K562 (cell line): Measurements from ENCODE around the gene ADAM33. TPM values are rescaled to one million over a fixed set of nuclear protein-coding genes. Genes with fewer than 3 reads are reported as not detected.

ENCODE experiments used
- ATAC-seq: fragments of 200-7000 bp; cut with Tn5 transposase; 3 replicates; pipeline ENCODE4 v1.9.1; 2020; ENCODE audit warnings: moderate library complexity
- BruUV-seq: library from RNA; stranded (reverse); fragments of 400-500 nt; replicated peaks from 2 replicates; lab custom pipeline; 2021; lab: Mats Ljungman, UMichigan
- CTCF ChIA-PET: fragments of 300-600 bp; formaldehyde crosslinking; extraction: SDS; loops from one replicate; lab custom pipeline; 2021; ENCODE audit warnings: low intra/inter-chr PET ratio; lab: Yijun Ruan, JAX
- POLR2A ChIA-PET: fragments of 300-600, 350-650 bp; sonication (Branson Sonifier 250); formaldehyde crosslinking; extraction: SDS; loops from one replicate; lab custom pipeline; 2021; ENCODE audit warnings: antibody characterized with exemption, inconsistent platforms; lab: Yijun Ruan, JAX
- DNase-seq, 4 experiments: peaks; one replicate each; pipeline versions ENCODE4 v3.0.0 to v3.0.0-alpha.2; 2011 to 2018; ENCODE audit warnings: low spot score in 3 of 4, mixed read lengths in 3 of 4; ENCODE audit errors: extremely low read depth in 1 of 4
- FAIRE-seq: peaks from 2 replicates; lab custom pipeline; 2011; peaks lifted over from hg19 to GRCh38; lab: Jason Lieb, UNC
- H2AFZ ChIP-seq: 2 replicates; pipeline ENCODE4 v1.6.0; 2011; ENCODE audit warnings: low read depth, low read length, control low read depth, inconsistent platforms
- H3K27ac ChIP-seq: fragments of 200-600 bp; 3 replicates; pipeline ENCODE4 v1.8.0; 2011; ENCODE audit warnings: low read depth, mild to moderate bottlenecking, control low read depth, inconsistent platforms, low read length, moderate library complexity, mixed read lengths; ENCODE audit errors: extremely low read depth
- H3K27me3 ChIP-seq, 2 experiments: fragments of 300-600 bp in 1 of 2; 2 replicates in 1 of 2; 3 replicates in 1 of 2; pipeline versions ENCODE4 v1.6.0 to v1.8.0; 2011; ENCODE audit warnings: inconsistent platforms in 2 of 2, low read length in 2 of 2, mild to moderate bottlenecking in 1 of 2, mixed read lengths in 1 of 2, moderate library complexity in 1 of 2; ENCODE audit not compliant: control insufficient read depth in 2 of 2, insufficient read depth in 2 of 2
- H3K36me3 ChIP-seq: fragments of 300-600 bp; 3 replicates; pipeline ENCODE4 v1.8.0; 2011; ENCODE audit warnings: mild to moderate bottlenecking, low read length, inconsistent platforms; ENCODE audit not compliant: control insufficient read depth, insufficient read depth
- H3K4me1 ChIP-seq, 2 experiments: fragments of 200-600 bp in 1 of 2; replicated peaks in 1 of 2; 2 replicates in 1 of 2; 3 replicates in 1 of 2; pipeline versions ENCODE4 v1.5.1 to v1.8.0; 2011; ENCODE audit warnings: inconsistent platforms in 2 of 2, low read length in 2 of 2, mild to moderate bottlenecking in 1 of 2, mixed read lengths in 1 of 2, moderate library complexity in 1 of 2; ENCODE audit not compliant: control insufficient read depth in 2 of 2, insufficient read depth in 2 of 2
- H3K4me2 ChIP-seq: 2 replicates; pipeline ENCODE4 v1.6.1; 2011; ENCODE audit warnings: low read length, control low read depth, inconsistent platforms, mixed read lengths; ENCODE audit not compliant: insufficient read depth
- H3K4me3 ChIP-seq: fragments of 200-600 bp; sonication (generic), shearing (Covaris generic); 2 replicates; pipeline ENCODE4 v1.5.1; 2016; ENCODE audit warnings: control low read depth, inconsistent platforms
- H3K79me2 ChIP-seq: fragments of 200-600 bp; 3 replicates; pipeline ENCODE4 v1.8.0; 2011; ENCODE audit warnings: low read length, inconsistent platforms; ENCODE audit not compliant: control insufficient read depth, insufficient read depth
- H3K9ac ChIP-seq, 2 experiments: 2 replicates each; pipeline versions ENCODE4 v1.6.0 to v1.6.1; 2011; ENCODE audit warnings: low read depth in 2 of 2, low read length in 2 of 2, control low read depth in 1 of 2, inconsistent platforms in 1 of 2, mild to moderate bottlenecking in 1 of 2, mixed read lengths in 1 of 2; ENCODE audit not compliant: insufficient read depth in 1 of 2
- H3K9me1 ChIP-seq: one replicate; pipeline ENCODE4 v1.6.0; 2011; ENCODE audit warnings: inconsistent platforms, mild to moderate bottlenecking, low read length, moderate library complexity; ENCODE audit not compliant: control insufficient read depth, insufficient read depth
- H3K9me3 ChIP-seq: replicated peaks from 2 replicates; pipeline ENCODE4 v1.5.1; 2011; ENCODE audit warnings: low read depth, low read length, inconsistent platforms; ENCODE audit not compliant: control insufficient read depth, insufficient read depth
- H4K20me1 ChIP-seq: replicated peaks from 2 replicates; pipeline ENCODE4 v1.6.1; 2011; ENCODE audit warnings: low read length, inconsistent platforms, mixed read lengths; ENCODE audit not compliant: control insufficient read depth, insufficient read depth
- BRF1 ChIP-seq: IDR thresholded peaks from 3 replicates; pipeline ENCODE4 v1.6.1; 2011; ENCODE audit warnings: borderline replicate concordance, mild to moderate bottlenecking; ENCODE audit not compliant: insufficient read length; ENCODE audit errors: extremely low read depth
- CHD7 ChIP-seq: fragments of 200-600 bp; sonication (generic); IDR thresholded peaks from one replicate; pipeline ENCODE4 v1.6.1; 2012; ENCODE audit warnings: mild to moderate bottlenecking, low read depth, low read length, inconsistent platforms
- HIVEP1 ChIP-seq: fragments of 250-450 bp; sonication (Bioruptor Pico); IDR thresholded peaks from 2 replicates; pipeline ENCODE4 v1.4.0; 2020; ENCODE audit warnings: mild to moderate bottlenecking
- HMBOX1 ChIP-seq: sonication (generic); IDR thresholded peaks from 2 replicates; pipeline ENCODE4 v1.6.1; 2016
- MEIS2 ChIP-seq: fragments of 450-650 bp; IDR thresholded peaks from 2 replicates; pipeline ENCODE4 v1.6.1; 2014; ENCODE audit warnings: mild to moderate bottlenecking; ENCODE audit not compliant: partially characterized antibody
- ZNF3 ChIP-seq: fragments of 250-450 bp; sonication (Bioruptor Pico); IDR thresholded peaks from 2 replicates; pipeline ENCODE4 v1.5.0; 2021; ENCODE audit warnings: mild to moderate bottlenecking, moderate library complexity
- ZNF57 ChIP-seq: fragments of 450-650 bp; formaldehyde crosslinking; IDR thresholded peaks from 2 replicates; pipeline ENCODE4 v1.4.0; 2020; ENCODE audit warnings: mild to moderate bottlenecking, moderate library complexity
- WGBS: fragments of 100-300 bp; shearing (Covaris generic); methylation state at CpG from one replicate; pipeline ENCODE4 v1.1.6; 2016; ENCODE audit warnings: low coverage, mixed read lengths; ENCODE audit not compliant: insufficient coverage; ENCODE audit errors: missing lambda C conversion rate; 5-methylcytosine and 5-hydroxymethylcytosine counted together
- in situ Hi-C: fragments of 300-500 bp; cut with MboI; formaldehyde crosslinking; loops from 4 replicates; pipeline ENCODE4 v1.15.0; 2018; ENCODE audit warnings: inconsistent platforms, mixed read lengths
- intact Hi-C: fragments of 100-400 bp; cut with micrococcal nuclease; formaldehyde crosslinking; loops from 2 replicates; pipeline ENCODE4 v1.14.2; 2022
- polyA plus RNA-seq, 8 experiments: library from polyadenylated mRNA; depleted of rRNA in 4 of 8; stranded (reverse) in 5 of 8; unstranded in 3 of 8; fragments of >200 nt; fragmentation: Nextera tagmentation in 2 of 8; fragmentation: Illumina TruSeq in 1 of 8; extraction: Ambion mirVana in 2 of 8; extraction: Trizol in 1 of 8; gene quantifications; 2 replicates each; pipeline versions ENCODE4 v1.2.1 to v1.2.3, GENCODE V29; 2011 to 2014; ENCODE audit warnings: inconsistent platforms in 1 of 8, missing spikeins in 1 of 8
- total RNA-seq, 7 experiments: library from RNA; depleted of rRNA in 6 of 7; stranded (reverse); fragments of >200 nt in 6 of 7; fragmentation: Illumina TruSeq in 2 of 7; extraction: Trizol in 2 of 7; gene quantifications; 2 replicates each; pipeline versions ENCODE4 v1.2.1 to v1.2.3, GENCODE V29; 2011 to 2021; ENCODE audit warnings: low replicate concordance in 1 of 7

ADAM33 gene
- total and polyA plus RNA-seq, 9 of the 15 experiments (the other 6 are each of a cell fraction or from before 2014, with no cell fraction given), result not detected

- TF ChIP-seq BRF1 (no peak), MEIS2 (no peak)
These were observed 26.7 kb downstream of the ADAM33 start (continued) for GRCh38 chr20:3655131-3655405.

- no peak overlapping the region for H3K27ac ChIP-seq
- DNase-seq (no peak), ATAC-seq (no peak), FAIRE-seq (no peak)
- H3K9me3 ChIP-seq, result no peaks in the 10 kb centered on the region
- H3K9me1 ChIP-seq, result no peaks in the 10 kb centered on the region
- peaks cover 0 to 32% of the 10 kb centered on the region in 2 experiments; a peak in 3 of 5 replicates for H3K27me3 ChIP-seq
- BruUV-seq, result no TSS peak
- no peak overlapping the region for H3K4me3 ChIP-seq
- 0 out of 2 replicates have a peak, but pooled peaks cover 4% of the 10 kb centered on the region for H4K20me1 ChIP-seq
- WGBS, result 11% methylated on average over 15 of the region's 17 CpGs
- in situ Hi-C loops (no loop called here), intact Hi-C loops (no loop called here)
- H3K36me3 ChIP-seq, result no peaks in the 10 kb centered on the region
- peaks cover 5 to 10% of the 10 kb centered on the region in 2 experiments; a peak in 3 of 5 replicates for H3K4me1 ChIP-seq
- no peak overlapping the region for H2AFZ ChIP-seq
- CTCF ChIA-PET, result no interaction called here
- no peak overlapping the region for H3K9ac ChIP-seq
- H3K79me2 ChIP-seq, result no peaks in the 10 kb centered on the region
- POLR2A ChIA-PET, result interaction anchor here (0.7 kb wide), 1 partner anchor 117 kb away, joined by 3 read pairs; no protein-coding TSS in a partner anchor
- no peak overlapping the region for H3K4me2 ChIP-seq
- no peak for TF ChIP-seq HMBOX1
- TF ChIP-seq ZNF57 (CRISPR knock-in tag), result no peak
- no peak for TF ChIP-seq ZNF3
- no peak for TF ChIP-seq HIVEP1 (CRISPR knock-in tag)
- TF ChIP-seq CHD7, result no peak
These were observed 27.3 kb downstream of the ADAM33 start for GRCh38 chr20:3654326-3655130.
